Measurements from ENCODE around the gene SCARB1. TPM values are rescaled to one million over a fixed set of nuclear protein-coding genes. Genes with fewer than 3 reads are reported as not detected.

SCARB1 gene
- total and polyA plus RNA-seq, 2 donors = 7.8 to 39.6 TPM

DNA sequence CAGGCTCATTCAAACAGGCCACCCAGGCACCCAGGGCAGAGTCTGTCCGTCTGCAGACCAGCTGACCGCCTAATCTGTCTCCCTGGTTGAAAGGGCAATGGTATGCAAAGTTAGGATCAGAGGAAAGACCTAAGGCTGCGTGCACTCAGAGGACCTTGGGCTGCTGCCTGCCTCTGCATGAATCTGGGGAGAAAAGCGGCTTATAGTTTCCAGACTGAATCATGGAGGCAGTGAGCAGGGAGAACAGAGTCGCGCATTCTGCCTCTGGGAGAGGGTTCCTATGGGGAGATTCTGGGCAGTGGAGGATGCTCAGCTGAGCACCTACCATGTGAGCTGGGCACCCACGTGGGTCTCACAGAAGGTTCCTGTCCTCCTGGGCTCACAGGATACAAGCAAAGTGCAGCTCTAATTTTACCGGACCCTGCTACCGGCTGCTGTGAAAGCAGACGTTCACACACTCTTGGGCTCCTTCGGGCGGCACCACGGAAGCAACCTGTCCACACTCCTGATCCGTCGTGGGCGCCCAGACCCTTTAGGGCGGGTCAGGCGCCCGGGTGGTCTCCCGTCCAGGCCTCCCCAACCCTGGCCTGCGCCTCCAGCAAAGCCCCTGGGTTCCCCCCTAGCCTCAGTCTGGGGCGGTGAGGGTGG, 772 bp downstream of the SCARB1 start:
- Histone ChIP-seq H3K27ac (ENCODE audit: low read depth) (no peak overlapping the region), H3K4me3 (ENCODE audit: low read depth, low read length) (peak overlapping the region; percentile 76), H3K4me1 (ENCODE audit: insufficient read depth) (peaks cover 2% of the 10 kb centered on the region), H3K36me3 (ENCODE audit: insufficient read depth) (no peaks in the 10 kb centered on the region)
- no peak for DNase-seq (ENCODE audit: extremely low spot score)
- 18% methylated on average over 22 of the region's 22 CpGs for WGBS

DNA sequence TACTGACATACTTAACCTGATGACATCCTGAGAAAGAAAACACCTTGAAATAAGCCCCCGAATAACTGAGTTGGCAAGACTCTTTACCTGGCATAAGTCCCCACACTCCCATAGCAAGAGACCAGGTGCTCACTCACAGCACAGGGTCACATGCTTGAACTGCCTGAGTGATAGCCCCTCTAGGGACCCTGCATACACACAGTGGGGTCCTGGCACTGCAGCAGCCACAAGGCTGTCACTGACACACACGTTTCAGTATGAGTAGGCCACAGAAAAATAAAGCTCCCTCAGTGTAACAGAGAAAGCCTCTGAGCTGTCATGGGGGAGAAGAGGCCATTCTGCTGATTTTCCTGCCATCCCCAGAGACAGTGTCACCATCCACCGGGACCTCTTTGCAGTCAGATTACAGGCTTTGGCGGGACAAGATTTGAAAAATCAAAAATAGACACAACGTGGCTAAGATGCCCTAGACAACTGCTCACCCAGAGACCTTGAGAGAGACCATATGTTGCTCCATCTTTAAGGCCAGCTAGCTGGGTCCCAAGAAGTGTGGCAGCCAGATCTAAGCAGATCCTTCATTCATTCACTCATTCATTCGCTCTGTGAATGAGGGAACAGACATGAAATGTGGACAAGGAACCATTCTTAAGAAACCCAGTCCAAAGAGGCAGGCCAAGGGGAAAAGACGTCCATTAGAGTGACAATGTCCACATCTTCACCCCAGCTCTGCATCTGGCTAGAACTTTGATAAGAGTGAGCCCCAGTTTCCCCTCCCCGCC, 1.6 kb downstream of the SCARB1 start:
- DNase-seq (ENCODE audit: extremely low spot score) = no peak
- Histone ChIP-seq H3K27ac (ENCODE audit: low read depth) (no peak overlapping the region), H3K4me3 (ENCODE audit: low read depth, low read length) (no peak overlapping the region), H3K36me3 (ENCODE audit: insufficient read depth) (no peaks in the 10 kb centered on the region), H3K4me1 (ENCODE audit: insufficient read depth) (peaks cover 2% of the 10 kb centered on the region)
- 77% methylated on average over 8 of the region's 8 CpGs for WGBS

DNA sequence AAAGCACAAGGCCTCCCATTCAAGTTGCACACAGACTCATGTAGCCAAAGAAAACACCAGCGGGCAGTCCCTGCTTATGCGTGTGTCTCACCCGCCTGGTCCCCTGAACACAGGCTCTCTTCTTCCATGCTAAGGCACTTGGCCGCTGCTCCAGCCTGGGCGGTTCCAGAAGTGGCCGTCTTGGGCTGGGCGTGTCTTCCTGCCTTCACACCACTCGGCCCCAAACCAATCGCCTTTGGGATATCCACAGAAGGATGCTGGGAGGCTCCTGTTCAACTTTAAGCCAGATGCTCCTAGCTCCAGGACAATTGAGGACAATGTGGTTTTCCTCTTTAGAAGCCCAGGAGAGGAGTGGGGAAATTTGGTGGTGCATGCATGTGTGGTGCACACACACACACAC, 2.2 kb downstream of the SCARB1 start:
- Histone ChIP-seq H3K4me3 (ENCODE audit: low read depth, low read length) (no peak overlapping the region), H3K4me1 (ENCODE audit: insufficient read depth) (peaks cover 2% of the 10 kb centered on the region), H3K27ac (ENCODE audit: low read depth) (no peak overlapping the region), H3K36me3 (ENCODE audit: insufficient read depth) (no peaks in the 10 kb centered on the region)
- no peak for DNase-seq (ENCODE audit: extremely low spot score)
- WGBS = 45% methylated on average over 9 of the region's 9 CpGs

DNA sequence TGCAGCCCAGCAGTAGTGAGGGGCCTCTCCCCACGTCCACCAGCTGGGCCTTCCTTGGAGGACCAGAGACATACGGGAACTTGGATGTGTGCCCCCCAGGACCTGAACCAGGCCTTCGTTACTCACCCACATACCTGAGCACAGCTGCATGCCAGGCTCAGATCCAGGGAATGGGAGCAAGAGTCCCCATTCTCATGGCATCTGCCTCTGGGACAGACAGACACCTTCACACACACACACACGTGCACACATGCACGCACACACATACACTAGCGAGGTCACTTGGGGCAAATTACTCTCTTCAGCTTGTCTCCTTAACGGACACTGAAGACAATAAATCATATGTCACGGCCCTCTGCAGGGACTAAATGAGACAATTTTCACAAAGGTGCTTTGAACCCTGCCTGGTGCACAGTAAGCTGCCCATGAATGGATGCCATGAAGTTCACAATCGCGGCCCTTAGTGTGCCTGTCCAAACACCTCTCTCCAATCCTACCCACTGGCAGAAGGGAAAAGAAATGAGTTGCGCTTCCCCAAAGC, 5.7 kb downstream of the SCARB1 start:
- 90% methylated on average over 11 of the region's 11 CpGs for WGBS
- Histone ChIP-seq H3K4me1 (ENCODE audit: insufficient read depth) (no peaks in the 10 kb centered on the region), H3K4me3 (ENCODE audit: low read depth, low read length) (no peak overlapping the region), H3K36me3 (ENCODE audit: insufficient read depth) (no peaks in the 10 kb centered on the region), H3K27ac (ENCODE audit: low read depth) (no peak overlapping the region)
- no peak for DNase-seq (ENCODE audit: extremely low spot score)

DNA sequence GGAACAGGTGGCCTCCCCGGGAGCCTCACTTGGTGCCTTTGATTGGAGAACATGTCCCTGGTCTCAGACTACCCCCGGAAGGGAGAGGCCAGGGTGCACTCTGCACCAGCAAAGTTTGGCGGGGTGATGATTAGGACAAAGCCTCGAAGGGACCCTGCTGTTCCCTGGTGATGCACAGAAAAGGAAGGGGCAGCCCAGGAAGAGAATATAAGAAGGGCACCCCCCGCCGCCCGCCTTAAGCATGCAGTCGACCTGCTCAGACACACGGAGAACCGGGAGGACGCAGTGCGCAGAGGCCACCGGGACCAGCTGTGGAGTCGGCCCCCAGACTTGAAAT, 6.9 kb downstream of the SCARB1 start:
- H3K27ac ChIP-seq (ENCODE audit: low read depth) = no peak overlapping the region
- H3K4me1 ChIP-seq (ENCODE audit: insufficient read depth) = no peaks in the 10 kb centered on the region
- no peak for DNase-seq (ENCODE audit: extremely low spot score)
- 92% methylated on average over 14 of the region's 14 CpGs for WGBS
- no peak overlapping the region for H3K4me3 ChIP-seq (ENCODE audit: low read depth, low read length)
- no peaks in the 10 kb centered on the region for H3K36me3 ChIP-seq (ENCODE audit: insufficient read depth)

DNA sequence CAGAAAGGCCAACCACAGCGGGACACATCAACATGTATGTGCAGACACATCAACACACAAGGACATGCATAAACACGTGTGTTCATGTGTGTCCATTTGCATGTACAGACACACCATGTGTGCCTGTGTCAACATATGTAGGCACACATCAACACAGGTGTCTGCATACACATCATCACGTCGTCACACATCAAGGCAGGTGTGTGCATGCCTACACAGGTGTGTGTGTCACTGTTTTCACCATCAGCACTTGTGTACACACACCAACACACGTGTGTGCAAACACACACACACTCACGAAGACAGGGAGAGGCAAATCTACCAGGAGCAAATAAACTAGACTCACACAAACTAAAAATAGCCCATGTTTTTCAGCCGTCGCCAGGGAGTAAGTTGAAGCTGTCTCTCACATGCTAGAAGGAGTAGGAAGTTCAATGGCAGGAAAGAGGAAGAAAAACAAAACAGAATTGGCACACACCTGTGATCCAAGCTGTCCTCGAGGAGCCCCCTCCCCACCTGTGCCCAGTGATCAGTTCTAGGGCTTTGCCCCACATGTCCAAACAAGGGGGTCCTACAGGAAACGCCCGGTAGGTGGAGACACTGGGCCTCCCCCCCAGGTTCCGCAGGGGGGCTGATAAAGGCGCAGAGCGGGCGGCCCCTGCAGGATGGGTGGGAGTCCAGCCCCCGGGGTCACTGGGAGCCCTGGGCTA, 7.4 kb downstream of the SCARB1 start:
- no peak overlapping the region for H3K27ac ChIP-seq (ENCODE audit: low read depth)
- H3K4me1 ChIP-seq (ENCODE audit: insufficient read depth) = no peaks in the 10 kb centered on the region
- H3K36me3 ChIP-seq (ENCODE audit: insufficient read depth) = no peaks in the 10 kb centered on the region
- H3K4me3 ChIP-seq (ENCODE audit: low read depth, low read length) = no peak overlapping the region
- 58% methylated on average over 16 of the region's 16 CpGs for WGBS
- no peak for DNase-seq (ENCODE audit: extremely low spot score)

DNA sequence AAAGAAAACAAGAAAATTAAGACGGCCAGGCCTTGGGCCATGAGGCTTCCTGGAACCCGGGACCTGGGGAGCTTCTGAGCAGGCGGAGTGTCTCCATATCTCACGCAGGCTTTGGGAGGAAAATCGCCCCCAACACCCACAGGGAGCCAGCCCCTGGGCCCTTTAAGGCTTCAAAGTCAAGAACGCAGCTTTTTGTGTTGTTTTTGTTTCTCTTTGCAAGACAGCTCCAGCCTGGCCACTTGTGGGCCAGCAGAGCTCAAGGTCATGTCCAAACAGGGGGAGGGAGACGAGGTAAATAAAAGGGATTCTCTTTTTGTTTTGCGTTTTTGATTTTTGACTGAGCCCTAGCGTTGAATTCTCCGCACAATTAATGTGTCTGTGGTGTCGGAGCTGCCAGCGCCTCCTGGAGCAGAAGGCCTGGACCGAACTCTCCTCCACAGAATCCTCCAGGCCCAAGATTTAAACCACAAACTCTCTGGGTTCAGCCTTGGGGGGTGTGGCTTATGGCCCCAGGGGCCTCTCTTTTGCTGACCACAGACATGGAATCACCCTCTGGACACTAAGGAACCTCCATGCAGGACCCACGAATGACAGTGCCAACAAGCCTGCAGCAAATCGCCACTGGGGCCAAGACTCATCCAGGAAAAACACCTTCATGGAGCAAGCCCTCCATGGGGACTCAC, 8.2 kb downstream of the SCARB1 start:
- Histone ChIP-seq H3K27ac (ENCODE audit: low read depth) (no peak overlapping the region), H3K4me3 (ENCODE audit: low read depth, low read length) (no peak overlapping the region), H3K36me3 (ENCODE audit: insufficient read depth) (no peaks in the 10 kb centered on the region), H3K4me1 (ENCODE audit: insufficient read depth) (no peaks in the 10 kb centered on the region)
- DNase-seq (ENCODE audit: extremely low spot score) = no peak
- WGBS = 84% methylated on average over 15 of the region's 15 CpGs

DNA sequence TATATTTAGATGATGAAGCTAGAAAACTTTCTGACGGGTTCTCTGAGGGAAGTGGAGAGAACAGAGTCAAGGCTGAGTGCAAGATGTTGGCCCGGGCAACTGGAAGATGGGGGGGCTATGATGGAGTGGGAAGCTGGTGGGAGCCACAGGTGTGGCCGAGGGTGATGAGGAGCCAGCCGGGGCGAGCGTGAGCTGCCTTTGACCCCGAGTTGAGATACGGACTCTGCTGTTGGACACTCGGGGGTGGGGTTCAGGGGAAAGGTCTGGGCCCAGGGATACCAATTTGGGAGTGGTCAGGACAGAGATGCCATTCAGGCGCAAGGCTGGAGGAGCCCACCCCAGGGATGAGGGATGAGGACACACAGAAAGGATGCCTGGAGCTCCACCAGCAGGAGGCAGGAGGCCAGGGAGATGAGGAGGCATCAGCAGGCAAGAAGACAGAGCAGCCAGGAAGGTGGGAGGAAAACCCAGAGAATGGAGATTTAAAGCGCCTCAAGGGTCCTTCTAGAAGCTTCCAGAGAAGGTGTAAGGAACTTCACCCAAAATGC, 9.0 kb downstream of the SCARB1 start:
- Histone ChIP-seq H3K4me1 (ENCODE audit: insufficient read depth) (no peaks in the 10 kb centered on the region), H3K27ac (ENCODE audit: low read depth) (no peak overlapping the region), H3K4me3 (ENCODE audit: low read depth, low read length) (no peak overlapping the region), H3K36me3 (ENCODE audit: insufficient read depth) (no peaks in the 10 kb centered on the region)
- 94% methylated on average over 11 of the region's 11 CpGs for WGBS
- DNase-seq (ENCODE audit: extremely low spot score) = no peak

DNA sequence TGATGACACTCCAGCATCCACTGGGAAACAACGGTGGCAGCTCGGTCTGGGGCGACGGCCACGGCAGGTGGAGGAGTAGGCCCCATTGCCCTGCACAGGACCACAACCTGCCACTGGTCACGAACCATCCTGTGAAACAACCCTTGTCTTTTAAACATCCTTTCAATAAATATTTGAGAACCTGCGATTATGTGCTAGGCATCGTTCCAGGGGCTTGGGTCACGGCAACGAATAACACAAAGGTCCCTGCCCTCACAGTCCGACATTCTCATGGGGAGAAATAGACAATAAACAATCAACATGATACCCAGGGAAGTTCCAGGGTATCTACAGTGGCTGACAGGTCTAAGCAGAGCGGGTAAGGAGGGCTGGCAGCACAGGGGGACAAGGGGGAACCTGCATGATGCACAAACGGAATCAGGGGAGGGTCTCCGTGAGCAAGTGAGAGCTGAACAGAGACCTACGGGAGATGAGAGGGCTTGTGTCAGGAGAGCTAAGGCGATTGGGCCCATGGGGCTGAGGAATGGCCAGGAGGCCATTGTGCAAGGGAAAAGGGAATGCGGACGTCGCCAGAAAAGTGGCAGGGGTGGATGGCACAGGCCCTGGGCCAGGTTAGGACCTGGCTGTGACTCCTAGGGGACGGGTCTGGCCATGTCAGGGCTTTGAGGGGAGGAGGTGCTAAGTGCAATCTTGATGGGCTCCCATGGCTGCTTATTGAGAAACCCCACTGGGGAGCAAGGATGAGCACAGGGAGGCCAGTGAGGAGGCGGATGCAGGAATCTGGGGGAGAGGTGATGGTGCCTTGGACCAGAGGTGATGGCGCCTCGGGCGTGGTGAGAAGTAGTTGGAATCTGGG, 9.7 kb downstream of the SCARB1 start:
- Histone ChIP-seq H3K27ac (ENCODE audit: low read depth) (no peak overlapping the region), H3K4me1 (ENCODE audit: insufficient read depth) (peaks cover 2% of the 10 kb centered on the region), H3K36me3 (ENCODE audit: insufficient read depth) (no peaks in the 10 kb centered on the region), H3K4me3 (ENCODE audit: low read depth, low read length) (no peak overlapping the region)
- 82% methylated on average over 24 of the region's 24 CpGs for WGBS
- DNase-seq (ENCODE audit: extremely low spot score) = no peak

DNA sequence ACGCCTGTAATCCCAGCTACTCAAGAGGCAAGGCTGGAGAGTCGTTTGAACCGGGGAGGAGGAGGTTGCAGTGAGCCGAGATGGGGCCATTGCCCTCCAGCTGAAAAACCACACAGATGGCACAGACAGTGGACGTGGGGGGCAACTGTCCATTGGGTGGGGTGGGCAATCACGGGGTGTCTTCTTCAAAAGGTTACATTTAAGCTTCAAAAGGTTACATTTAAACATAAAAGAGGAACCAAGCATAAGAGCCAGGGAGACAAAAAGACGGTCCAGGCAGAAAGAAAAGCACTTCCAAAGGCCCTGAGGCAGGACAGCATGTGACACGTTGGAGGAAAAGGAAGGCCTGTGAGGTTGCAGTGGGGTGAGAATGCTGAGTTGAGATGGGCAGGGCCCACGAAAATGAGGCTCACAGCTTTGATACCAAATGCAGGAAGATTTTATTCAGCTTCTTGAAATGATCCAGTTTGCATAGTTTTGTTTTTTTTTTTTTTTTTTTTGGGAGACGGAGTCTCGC, 10.7 kb downstream of the SCARB1 start:
- H3K27ac ChIP-seq (ENCODE audit: low read depth) = no peak overlapping the region
- H3K36me3 ChIP-seq (ENCODE audit: insufficient read depth) = no peaks in the 10 kb centered on the region
- peaks cover 2% of the 10 kb centered on the region for H3K4me1 ChIP-seq (ENCODE audit: insufficient read depth)
- no peak overlapping the region for H3K4me3 ChIP-seq (ENCODE audit: low read depth, low read length)
- no peak for DNase-seq (ENCODE audit: extremely low spot score)
- 82% methylated on average over 11 of the region's 11 CpGs for WGBS

DNA sequence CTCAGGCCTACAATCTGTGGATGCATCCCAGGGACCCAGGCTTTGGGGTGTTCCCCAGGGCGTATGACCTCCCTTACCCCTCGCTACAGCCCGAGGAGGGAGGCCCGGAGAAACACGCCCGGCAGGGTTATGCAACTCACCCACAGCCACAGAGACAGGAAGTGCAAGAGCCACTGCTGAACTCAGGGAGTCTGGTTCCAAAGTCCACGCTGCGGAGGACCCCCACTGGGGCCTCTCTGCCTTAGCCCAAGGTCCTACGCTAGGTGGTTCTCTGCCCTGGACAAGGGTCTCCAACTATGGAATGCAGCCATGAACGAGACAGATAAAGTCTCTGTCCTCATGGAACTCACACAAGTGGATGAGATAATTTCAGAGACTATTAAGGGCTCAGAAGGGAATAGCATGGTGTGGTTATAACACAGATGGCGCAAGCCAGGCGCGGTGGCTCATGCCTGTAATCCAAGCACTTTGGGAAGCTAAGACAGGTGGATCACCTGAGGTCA, 11.3 kb downstream of the SCARB1 start:
- DNase-seq (ENCODE audit: extremely low spot score) = no peak
- Histone ChIP-seq H3K27ac (ENCODE audit: low read depth) (no peak overlapping the region), H3K4me3 (ENCODE audit: low read depth, low read length) (no peak overlapping the region), H3K4me1 (ENCODE audit: insufficient read depth) (peaks cover 2% of the 10 kb centered on the region), H3K36me3 (ENCODE audit: insufficient read depth) (no peaks in the 10 kb centered on the region)
- 64% methylated on average over 13 of the region's 13 CpGs for WGBS

DNA sequence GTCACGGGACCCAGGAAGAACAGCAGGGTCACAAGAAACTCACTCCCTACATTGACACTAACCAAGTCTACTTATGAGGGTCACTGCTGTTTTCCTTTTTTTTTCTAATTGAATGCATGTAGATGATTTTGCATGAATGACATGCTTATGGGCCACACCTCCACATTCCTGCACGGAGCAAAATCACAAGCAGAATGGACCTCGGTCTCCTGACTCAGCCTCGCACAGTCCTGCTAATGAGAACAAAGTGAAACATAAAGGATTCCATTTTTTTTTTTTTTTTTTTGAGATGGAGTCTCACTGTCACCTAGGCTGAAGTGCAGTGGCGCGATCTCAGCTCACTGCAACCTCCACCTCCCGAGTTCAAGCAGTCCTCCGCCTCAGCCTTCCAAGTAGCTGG, 12.3 kb downstream of the SCARB1 start:
- WGBS = 93% methylated on average over 8 of the region's 8 CpGs
- no peak overlapping the region for H3K4me3 ChIP-seq (ENCODE audit: low read depth, low read length)
- no peak for DNase-seq (ENCODE audit: extremely low spot score)
- peaks cover 2% of the 10 kb centered on the region for H3K4me1 ChIP-seq (ENCODE audit: insufficient read depth)
- H3K27ac ChIP-seq (ENCODE audit: low read depth) = no peak overlapping the region
- no peaks in the 10 kb centered on the region for H3K36me3 ChIP-seq (ENCODE audit: insufficient read depth)
